ENCODE data around the gene FXR1.

FXR1 gene

DNA sequence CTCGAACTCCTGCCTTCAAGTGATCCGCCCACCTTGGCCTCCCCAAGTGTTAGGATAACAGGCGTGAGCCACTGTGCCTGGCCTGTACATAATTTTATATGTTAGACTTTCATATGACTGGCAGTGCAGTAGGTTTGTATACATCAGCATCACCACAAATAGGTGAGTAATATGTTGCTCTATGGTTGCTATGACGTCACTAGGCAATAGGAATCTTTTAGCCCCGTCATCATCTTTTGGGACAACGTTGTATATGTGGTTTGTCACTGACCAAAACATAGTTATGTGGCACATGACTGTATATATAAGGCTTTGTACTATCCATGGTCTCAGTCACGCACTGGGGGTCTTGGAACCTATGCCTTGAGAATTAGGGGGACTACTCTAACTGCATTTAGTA, 94.1 kb downstream of the FXR1 start:
- no peaks in the 10 kb centered on the region for H3F3A ChIP-seq (ENCODE audit: control insufficient read depth, insufficient read depth)
- TF ChIP-seq, protein P1, sequence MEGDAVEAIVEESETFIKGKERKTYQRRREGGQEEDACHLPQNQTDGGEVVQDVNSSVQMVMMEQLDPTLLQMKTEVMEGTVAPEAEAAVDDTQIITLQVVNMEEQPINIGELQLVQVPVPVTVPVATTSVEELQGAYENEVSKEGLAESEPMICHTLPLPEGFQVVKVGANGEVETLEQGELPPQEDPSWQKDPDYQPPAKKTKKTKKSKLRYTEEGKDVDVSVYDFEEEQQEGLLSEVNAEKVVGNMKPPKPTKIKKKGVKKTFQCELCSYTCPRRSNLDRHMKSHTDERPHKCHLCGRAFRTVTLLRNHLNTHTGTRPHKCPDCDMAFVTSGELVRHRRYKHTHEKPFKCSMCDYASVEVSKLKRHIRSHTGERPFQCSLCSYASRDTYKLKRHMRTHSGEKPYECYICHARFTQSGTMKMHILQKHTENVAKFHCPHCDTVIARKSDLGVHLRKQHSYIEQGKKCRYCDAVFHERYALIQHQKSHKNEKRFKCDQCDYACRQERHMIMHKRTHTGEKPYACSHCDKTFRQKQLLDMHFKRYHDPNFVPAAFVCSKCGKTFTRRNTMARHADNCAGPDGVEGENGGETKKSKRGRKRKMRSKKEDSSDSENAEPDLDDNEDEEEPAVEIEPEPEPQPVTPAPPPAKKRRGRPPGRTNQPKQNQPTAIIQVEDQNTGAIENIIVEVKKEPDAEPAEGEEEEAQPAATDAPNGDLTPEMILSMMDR (IDR thresholded peaks at IDR 0.05; ENCODE audit: low read depth, low read length, poor library complexity, severe bottlenecking), result no peak
- TF ChIP-seq EZH2phosphoT487 (IDR thresholded peaks at IDR 0.05; ENCODE audit: borderline replicate concordance, low read length), result no peak
- no peaks in the 10 kb centered on the region for H3K9me2 ChIP-seq (replicated peaks; ENCODE audit: control insufficient read depth, low read length)
- no peaks in the 10 kb centered on the region for H3K4me1 ChIP-seq (ENCODE audit: control insufficient read depth, low read length)
- no peaks in the 10 kb centered on the region for H3K9me3 ChIP-seq (ENCODE audit: control insufficient read depth, insufficient read depth, low read length)
- H3K4me3 ChIP-seq (ENCODE audit: low read length), result no peak overlapping the region
- H3K79me2 ChIP-seq (ENCODE audit: control insufficient read depth, low read length), result no peaks in the 10 kb centered on the region
- no peak overlapping the region for H3K27ac ChIP-seq (ENCODE audit: low read depth, low read length)
- no peaks in the 10 kb centered on the region for H4K20me1 ChIP-seq (ENCODE audit: control insufficient read depth, insufficient read depth, low read depth, low read length)
- H3K27me3 ChIP-seq (ENCODE audit: control insufficient read depth, low read length), result no peaks in the 10 kb centered on the region
- H3K36me3 ChIP-seq (ENCODE audit: control insufficient read depth, low read length), result no peaks in the 10 kb centered on the region
- H3K4me2 ChIP-seq (ENCODE audit: low read length), result no peak overlapping the region

DNA sequence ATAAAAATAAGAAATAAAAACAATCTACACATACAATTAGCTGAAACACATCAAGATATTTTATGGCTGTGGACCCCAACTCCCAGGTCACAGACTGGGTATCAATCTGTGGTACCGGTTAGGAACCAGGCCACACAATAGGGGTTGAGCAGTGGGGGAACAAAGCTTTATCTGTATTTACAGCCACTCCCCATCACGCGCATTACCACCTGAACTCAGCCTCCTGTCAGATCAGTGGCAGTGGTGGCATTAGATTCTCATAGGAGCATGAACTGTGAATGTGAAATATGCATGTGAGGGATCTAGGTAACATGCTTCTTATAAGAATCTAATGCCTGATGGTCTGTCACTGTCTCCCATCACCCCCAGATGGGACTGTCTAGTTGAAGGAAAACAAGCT, 94.8 kb downstream of the FXR1 start:
- Histone ChIP-seq H3K9me2 (replicated peaks; ENCODE audit: control insufficient read depth, low read length) (no peaks in the 10 kb centered on the region), H4K20me1 (ENCODE audit: control insufficient read depth, insufficient read depth, low read depth, low read length) (no peaks in the 10 kb centered on the region), H3F3A (ENCODE audit: control insufficient read depth, insufficient read depth) (no peaks in the 10 kb centered on the region), H3K4me2 (ENCODE audit: low read length) (no peak overlapping the region), H3K4me3 (ENCODE audit: low read length) (no peak overlapping the region), H3K27ac (ENCODE audit: low read depth, low read length) (no peak overlapping the region), H3K79me2 (ENCODE audit: control insufficient read depth, low read length) (no peaks in the 10 kb centered on the region), H3K9me3 (ENCODE audit: control insufficient read depth, insufficient read depth, low read length) (no peaks in the 10 kb centered on the region), H3K27me3 (ENCODE audit: control insufficient read depth, low read length) (no peaks in the 10 kb centered on the region), H3K36me3 (ENCODE audit: control insufficient read depth, low read length) (no peaks in the 10 kb centered on the region), H3K4me1 (ENCODE audit: control insufficient read depth, low read length) (no peaks in the 10 kb centered on the region)
- no peak for TF ChIP-seq EZH2phosphoT487 (IDR thresholded peaks at IDR 0.05; ENCODE audit: borderline replicate concordance, low read length)
- TF ChIP-seq, protein P1 (IDR thresholded peaks at IDR 0.05; ENCODE audit: low read depth, low read length, poor library complexity, severe bottlenecking), result no peak

DNA sequence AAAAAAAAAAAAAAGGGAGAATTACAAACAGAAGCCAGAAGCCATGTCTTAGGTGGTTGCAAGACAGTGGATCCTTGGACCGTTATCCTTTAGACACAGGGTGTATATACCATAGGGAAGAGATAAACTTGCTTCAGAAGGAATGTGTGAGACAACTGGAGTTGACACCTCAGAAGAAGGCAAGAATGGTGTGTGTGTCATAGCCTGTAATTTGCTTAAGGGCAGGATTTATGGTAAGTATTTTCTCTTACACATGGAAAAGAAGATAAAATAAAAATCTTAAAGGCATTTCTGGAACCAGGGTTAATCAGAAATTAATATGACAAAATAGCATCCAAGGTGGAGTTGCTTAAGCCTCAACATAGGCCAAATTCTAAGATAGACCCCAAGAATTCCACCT, 96.3 kb downstream of the FXR1 start:
- H3K4me2 ChIP-seq (ENCODE audit: low read length), result no peak overlapping the region

More for the DNA sequence above, 96.3 kb downstream of the FXR1 start:
- Histone ChIP-seq H3K79me2 (ENCODE audit: control insufficient read depth, low read length) (no peaks in the 10 kb centered on the region), H3K4me1 (ENCODE audit: control insufficient read depth, low read length) (no peaks in the 10 kb centered on the region), H3F3A (ENCODE audit: control insufficient read depth, insufficient read depth) (no peaks in the 10 kb centered on the region), H3K9me2 (replicated peaks; ENCODE audit: control insufficient read depth, low read length) (no peaks in the 10 kb centered on the region), H3K9me3 (ENCODE audit: control insufficient read depth, insufficient read depth, low read length) (no peaks in the 10 kb centered on the region), H3K4me3 (ENCODE audit: low read length) (no peak overlapping the region), H3K27ac (ENCODE audit: low read depth, low read length) (no peak overlapping the region), H3K36me3 (ENCODE audit: control insufficient read depth, low read length) (no peaks in the 10 kb centered on the region), H4K20me1 (ENCODE audit: control insufficient read depth, insufficient read depth, low read depth, low read length) (no peaks in the 10 kb centered on the region), H3K27me3 (ENCODE audit: control insufficient read depth, low read length) (no peaks in the 10 kb centered on the region)
- no peak for TF ChIP-seq EZH2phosphoT487 (IDR thresholded peaks at IDR 0.05; ENCODE audit: borderline replicate concordance, low read length)
- TF ChIP-seq, protein P1 (IDR thresholded peaks at IDR 0.05; ENCODE audit: low read depth, low read length, poor library complexity, severe bottlenecking), result no peak

Data from DOHH2 (cell line).